Body of pancreas (tissue), 4 donors: ENCODE measurements around the gene ACSM5.

ENCODE experiments used
- POLR2A ChIP-seq, 3 donors: fragments of 450-650 bp; IDR thresholded peaks; one replicate each; pipeline ENCODE4 v1.6.1; 2016; ENCODE audit warnings: antibody characterized with exemption in 3 of 3, mild to moderate bottlenecking in 2 of 3
- TF ChIP-seq, protein P1 (sequence below), 7 experiments: fragments of 450-650 bp in 4 of 7; fragments of 200-600 bp in 3 of 7; sonication (generic) in 3 of 7; IDR thresholded peaks; one replicate each; pipeline ENCODE4 v1.5.1; 2016 to 2019; ENCODE audit warnings: antibody characterized with exemption in 7 of 7

GRCh38 chr16:20424129-20424866 is 15.0 kb downstream of the ACSM5 start:
- TF ChIP-seq, protein P1, sequence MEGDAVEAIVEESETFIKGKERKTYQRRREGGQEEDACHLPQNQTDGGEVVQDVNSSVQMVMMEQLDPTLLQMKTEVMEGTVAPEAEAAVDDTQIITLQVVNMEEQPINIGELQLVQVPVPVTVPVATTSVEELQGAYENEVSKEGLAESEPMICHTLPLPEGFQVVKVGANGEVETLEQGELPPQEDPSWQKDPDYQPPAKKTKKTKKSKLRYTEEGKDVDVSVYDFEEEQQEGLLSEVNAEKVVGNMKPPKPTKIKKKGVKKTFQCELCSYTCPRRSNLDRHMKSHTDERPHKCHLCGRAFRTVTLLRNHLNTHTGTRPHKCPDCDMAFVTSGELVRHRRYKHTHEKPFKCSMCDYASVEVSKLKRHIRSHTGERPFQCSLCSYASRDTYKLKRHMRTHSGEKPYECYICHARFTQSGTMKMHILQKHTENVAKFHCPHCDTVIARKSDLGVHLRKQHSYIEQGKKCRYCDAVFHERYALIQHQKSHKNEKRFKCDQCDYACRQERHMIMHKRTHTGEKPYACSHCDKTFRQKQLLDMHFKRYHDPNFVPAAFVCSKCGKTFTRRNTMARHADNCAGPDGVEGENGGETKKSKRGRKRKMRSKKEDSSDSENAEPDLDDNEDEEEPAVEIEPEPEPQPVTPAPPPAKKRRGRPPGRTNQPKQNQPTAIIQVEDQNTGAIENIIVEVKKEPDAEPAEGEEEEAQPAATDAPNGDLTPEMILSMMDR (IDR thresholded peaks at IDR 0.05) = no peak
- no peak for TF ChIP-seq POLR2A (IDR thresholded peaks at IDR 0.05)
